Lung (tissue), 12 donors: ENCODE data around the gene FAM217B. TPM values are rescaled to one million over a fixed set of nuclear protein-coding genes. Genes with fewer than 3 reads are reported as not detected.

ENCODE experiments used
- ATAC-seq: fragments of 200-7000 bp; cut with Tn5 transposase; one replicate; pipeline ENCODE4 v1.9.1; 2020; ENCODE audit warnings: moderate number of reproducible peaks; ENCODE audit not compliant: insufficient read depth, low FRiP score
- DNase-seq, 3 donors: peaks; one replicate each; pipeline ENCODE4 v3.0.0-alpha.2; 2013 to 2017
- H3K27ac ChIP-seq, 2 donors: one replicate each; pipeline ENCODE4 v1.5.1; 2013; ENCODE audit warnings: mild to moderate bottlenecking in 2 of 2, moderate library complexity in 2 of 2, control low read depth in 1 of 2, inconsistent platforms in 1 of 2, low read depth in 1 of 2, low read length in 1 of 2
- H3K27me3 ChIP-seq, 3 donors: one replicate each; pipeline ENCODE4 v1.5.1; 2013; ENCODE audit warnings: low read length in 2 of 3; ENCODE audit not compliant: control insufficient read depth in 3 of 3, insufficient read depth in 3 of 3
- H3K36me3 ChIP-seq, 4 donors: one replicate each; pipeline ENCODE4 v1.5.1; 2013; ENCODE audit warnings: low read length in 4 of 4, mild to moderate bottlenecking in 1 of 4, moderate library complexity in 1 of 4; ENCODE audit not compliant: control insufficient read depth in 4 of 4, insufficient read depth in 4 of 4
- H3K4me1 ChIP-seq, 5 donors: one replicate each; pipeline ENCODE4 v1.5.1; 2013; ENCODE audit warnings: low read length in 5 of 5, mild to moderate bottlenecking in 2 of 5, moderate library complexity in 1 of 5; ENCODE audit not compliant: control insufficient read depth in 5 of 5, insufficient read depth in 5 of 5
- H3K4me3 ChIP-seq: one replicate; pipeline ENCODE4 v1.5.1; 2013; ENCODE audit warnings: mild to moderate bottlenecking, control low read depth, moderate library complexity
- H3K9ac ChIP-seq, 2 donors: one replicate each; pipeline ENCODE4 v1.5.1; 2013; ENCODE audit warnings: low read length in 2 of 2, control low read depth in 1 of 2; ENCODE audit not compliant: insufficient read depth in 1 of 2
- H3K9me3 ChIP-seq, 4 donors: one replicate each; pipeline ENCODE4 v1.5.1; 2013; ENCODE audit warnings: low read length in 3 of 4, mild to moderate bottlenecking in 1 of 4, moderate library complexity in 1 of 4; ENCODE audit not compliant: control insufficient read depth in 4 of 4, insufficient read depth in 3 of 4
- CTCF ChIP-seq: IDR thresholded peaks from 2 replicates; pipeline ENCODE4 v1.5.1; 2012; ENCODE audit warnings: mild to moderate bottlenecking; ENCODE audit errors: control extremely low read depth, extremely low read depth
- WGBS, 2 donors: extraction: QIAGEN DNeasy Blood & Tissue Kit; methylation state at CpG; one replicate each; pipeline ENCODE4 v1.1.7; 2013; 5-methylcytosine and 5-hydroxymethylcytosine counted together
- polyA plus RNA-seq, 2 donors: library from polyadenylated mRNA; stranded (reverse); fragments of 200-250 nt; gene quantifications; one replicate each; pipeline ENCODE4 v1.2.1, GENCODE V29; 2013
- total RNA-seq, 2 donors: library from RNA; depleted of rRNA in 1 of 2; stranded (reverse); fragments of >200 nt in 1 of 2; gene quantifications; one replicate each; pipeline ENCODE4 v1.2.1, GENCODE V29; 2014 to 2021
- donor health status: control.
- donor health status: control.
- donor health status: Bipolar disorder and iron deficiency.
- donor health status: healthy.
- donor health status: DM: yes; HTN: yes; CAD: no.

The FAM217B gene
- total and polyA plus RNA-seq, 4 donors = 4.9 to 18.5 (median 10.2) TPM

GRCh38 chr20:59925899-59926298 is 14.3 kb upstream of the FAM217B start:
- TF ChIP-seq CTCF = no peak
- H3K9ac ChIP-seq = no peak overlapping the region
- no peak overlapping the region for H3K4me3 ChIP-seq
- H3K9me3 ChIP-seq = no peaks in the 10 kb centered on the region
- no peak overlapping the region for H3K27ac ChIP-seq
- no peaks in the 10 kb centered on the region for H3K27me3 ChIP-seq
- no peak for ATAC-seq
- H3K36me3 ChIP-seq = no peaks in the 10 kb centered on the region
- H3K4me1 ChIP-seq = peaks cover 0 to 20% (median 0%) of the 10 kb centered on the region in 5 donors
- DNase-seq = peak in 2 of 3 donors; percentile 54 to 68

DNA sequence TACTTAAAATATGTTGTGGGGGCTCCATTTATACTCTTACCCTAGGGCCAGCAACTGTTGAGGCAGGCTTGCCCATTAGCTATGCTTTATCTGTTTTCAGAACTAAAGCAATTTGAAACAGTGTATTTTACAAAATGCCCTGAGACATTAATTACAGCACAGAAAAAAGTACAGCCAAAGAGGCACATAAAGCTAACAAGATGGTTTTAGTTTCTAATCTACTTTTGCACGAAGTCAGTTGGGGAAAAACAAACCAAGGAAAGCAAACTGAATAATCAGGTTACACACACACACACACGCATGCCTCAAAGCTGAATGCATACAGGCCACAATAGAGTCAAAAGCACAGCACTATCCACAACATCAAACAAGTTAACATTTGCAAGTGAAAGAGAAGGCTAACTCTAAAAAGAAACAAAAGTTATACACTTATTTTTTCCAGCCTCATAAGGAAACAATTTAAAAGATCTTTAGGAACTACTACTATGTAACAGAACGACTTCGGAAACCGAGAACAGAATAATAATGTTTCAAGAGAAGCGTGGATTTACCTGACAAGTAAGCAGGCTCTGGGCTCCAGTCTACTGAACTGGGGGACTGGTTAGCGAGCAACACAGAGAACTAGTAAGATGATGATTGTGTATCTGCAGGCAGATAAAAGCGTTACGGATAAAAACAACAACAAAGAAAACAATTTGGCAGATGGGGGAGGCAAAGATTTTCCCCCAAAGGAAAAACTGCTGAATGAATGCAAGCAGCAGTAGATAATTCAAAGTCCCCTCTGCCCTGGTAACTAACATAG is 8.5 kb upstream of the FAM217B start:
- Histone ChIP-seq H3K9ac (no peak overlapping the region), H3K4me3 (no peak overlapping the region), H3K27ac (no peak overlapping the region), H3K36me3 (no peaks in the 10 kb centered on the region), H3K27me3 (no peaks in the 10 kb centered on the region), H3K4me1 (peaks cover 0 to 9% (median 3%) of the 10 kb centered on the region in 5 donors), H3K9me3 (no peaks in the 10 kb centered on the region)
- no peak for ATAC-seq
- no peak for TF ChIP-seq CTCF
- no peak for DNase-seq
- 92% methylated on average over 9 of the region's 9 CpGs for WGBS, 2 donors

- H3K9ac ChIP-seq = no peak overlapping the region
- no peak overlapping the region for H3K27ac ChIP-seq
- no peaks in the 10 kb centered on the region for H3K36me3 ChIP-seq
- H3K4me3 ChIP-seq = peak overlapping the region; percentile 14
- H3K27me3 ChIP-seq = no peaks in the 10 kb centered on the region
- no peak for TF ChIP-seq CTCF
- H3K4me1 ChIP-seq = peaks cover 0 to 18% (median 6%) of the 10 kb centered on the region in 5 donors
- DNase-seq (no peak), ATAC-seq (no peak)
- no peaks in the 10 kb centered on the region for H3K9me3 ChIP-seq
- 85 to 89% methylated on average over 72 of the region's 72 CpGs for WGBS, 2 donors
These were observed 7.4 kb upstream of the FAM217B start for GRCh38 chr20:59932616-59933295.
